ENCODE results near the gene CCDC112. TPM values are rescaled to one million over a fixed set of nuclear protein-coding genes. Genes with fewer than 3 reads are reported as not detected.

Gene CCDC112
- total RNA-seq, 4 donors from 2014 or later, result 3.7 to 5.7 (median 4.9) TPM

GRCh38 chr5:115246361-115246991 lies 50.0 kb downstream of the CCDC112 start:
- TF ChIP-seq POLR2A (IDR thresholded peaks at IDR 0.05) (no peak), CTCF (IDR thresholded peaks at IDR 0.05) (no peak)
- no peak for DNase-seq (ENCODE audit: low spot score in 2 of 2)
- intact Hi-C loops (cut with DNase I; ENCODE audit: low total_unique reads), result no loop called here
- no peak overlapping the region for H3K4me3 ChIP-seq (ENCODE audit: low read depth, poor library complexity, severe bottlenecking)
- 36 to 42% methylated on average over 3 of the region's 3 CpGs for WGBS, 2 donors

DNA sequence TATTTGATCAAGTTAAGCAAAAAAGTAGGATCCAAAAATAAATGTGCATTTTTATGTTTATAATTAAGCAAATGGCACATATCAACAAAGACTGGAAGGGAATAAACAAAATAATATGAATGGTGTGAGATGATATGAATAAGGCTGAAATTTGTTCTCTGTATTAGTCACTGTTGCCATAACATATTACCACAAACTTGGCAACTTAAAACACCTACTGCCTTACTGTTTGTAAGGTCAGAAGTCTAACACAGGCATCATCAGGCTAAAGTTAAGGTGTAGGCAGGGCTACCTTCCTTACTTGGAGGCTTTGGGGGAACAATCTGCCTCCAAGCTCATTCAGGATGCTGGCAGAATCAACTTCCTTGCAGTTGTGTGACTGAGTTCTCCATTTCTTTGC lies 53.0 kb downstream of the CCDC112 start:
- intact Hi-C loops (cut with DNase I; ENCODE audit: low total_unique reads), result no loop called here
- no peak overlapping the region for H3K4me3 ChIP-seq (ENCODE audit: low read depth, poor library complexity, severe bottlenecking)
- DNase-seq (ENCODE audit: low spot score in 2 of 2), result no peak
- no peak for TF ChIP-seq POLR2A (IDR thresholded peaks at IDR 0.05)
- TF ChIP-seq CTCF (IDR thresholded peaks at IDR 0.05), result no peak

- TF ChIP-seq CTCF (IDR thresholded peaks at IDR 0.05), result no peak
- WGBS, 2 donors, result 72 to 77% methylated on average over 4 of the region's 4 CpGs
- no peak overlapping the region for H3K4me3 ChIP-seq (ENCODE audit: low read depth, poor library complexity, severe bottlenecking)
- intact Hi-C loops (cut with DNase I; ENCODE audit: low total_unique reads), result no loop called here
- no peak for DNase-seq (ENCODE audit: low spot score in 2 of 2)
Measured at GRCh38 chr5:115241881-115242642, 54.4 kb downstream of the CCDC112 start.

- no peak overlapping the region for H3K4me3 ChIP-seq (ENCODE audit: low read depth, poor library complexity, severe bottlenecking)
- no peak for DNase-seq (ENCODE audit: low spot score in 2 of 2)
- TF ChIP-seq CTCF (IDR thresholded peaks at IDR 0.05) (no peak), POLR2A (IDR thresholded peaks at IDR 0.05) (no peak)
- 93 to 96% methylated on average over 3 of the region's 3 CpGs for WGBS, 2 donors
- intact Hi-C loops (cut with DNase I; ENCODE audit: low total_unique reads), result no loop called here
Measured at GRCh38 chr5:115237066-115237465, 59.4 kb downstream of the CCDC112 start.

GRCh38 chr5:115236599-115236998 lies 59.9 kb downstream of the CCDC112 start:
- DNase-seq (ENCODE audit: low spot score in 2 of 2), result no peak
- intact Hi-C loops (cut with DNase I; ENCODE audit: low total_unique reads), result no loop called here
- TF ChIP-seq CTCF (IDR thresholded peaks at IDR 0.05) (no peak), POLR2A (IDR thresholded peaks at IDR 0.05) (no peak)
- 93 to 98% methylated on average over 2 of the region's 2 CpGs for WGBS, 2 donors
- no peak overlapping the region for H3K4me3 ChIP-seq (ENCODE audit: low read depth, poor library complexity, severe bottlenecking)

Data from lower leg skin (tissue), 4 donors.